Cardiac muscle cell (in vitro differentiated cells and primary cell): Measurements from ENCODE around the gene PACS1. TPM values are rescaled to one million over a fixed set of nuclear protein-coding genes. Genes with fewer than 3 reads are reported as not detected.
"Not testable (repeated sequence)": the region's sequence is repeated elsewhere in the genome, so short reads cannot be mapped to it uniquely, and the experiment has no call there.

Source experiments
- DNase-seq, 2 donors: peaks; one replicate each; pipeline versions ENCODE4 v3.0.0 to v3.0.0-alpha.2; 2010 to 2017; ENCODE audit warnings: low read depth in 1 of 2, low spot score in 1 of 2
- H3K27ac ChIP-seq: fragments of 200-600 bp; sonication (generic); 2 replicates; pipeline ENCODE4 v1.5.1; 2016
- H3K27me3 ChIP-seq: fragments of 200-600 bp; sonication (generic); 2 replicates; pipeline ENCODE4 v1.6.0; 2016; ENCODE audit warnings: control low read depth
- H3K36me3 ChIP-seq: fragments of 200-600 bp; sonication (generic); 2 replicates; pipeline ENCODE4 v1.5.1; 2016; ENCODE audit warnings: control low read depth
- H3K4me1 ChIP-seq: fragments of 200-600 bp; sonication (generic); 2 replicates; pipeline ENCODE4 v1.8.1; 2017; ENCODE audit warnings: low read depth, mild to moderate bottlenecking, mixed run types
- H3K4me3 ChIP-seq: fragments of 200-600 bp; sonication (generic); 2 replicates; pipeline ENCODE4 v1.5.1; 2016; ENCODE audit warnings: mild to moderate bottlenecking
- H3K9me3 ChIP-seq: fragments of 200-600 bp; sonication (generic); 2 replicates; pipeline ENCODE4 v1.5.1; 2017; ENCODE audit warnings: low read depth, mild to moderate bottlenecking, control low read depth
- CTCF ChIP-seq: IDR thresholded peaks from 2 replicates; pipeline ENCODE4 v1.5.1; 2012; ENCODE audit warnings: low read depth, mild to moderate bottlenecking, low read length
- polyA plus RNA-seq: library from polyadenylated mRNA; unstranded; fragments of >200 nt; fragmentation: Nextera tagmentation; extraction: Ambion mirVana; gene quantifications from 2 replicates; pipeline ENCODE4 v1.2.1, GENCODE V29; 2016
- total RNA-seq: library from RNA; depleted of rRNA; stranded (reverse); fragments of >200 nt; gene quantifications from 2 replicates; pipeline ENCODE4 v1.2.3, GENCODE V29; 2016

Gene PACS1
- total and polyA plus RNA-seq, 2 experiments from 2014 or later = 61.6 to 62.1 TPM

- peaks cover 23% of the 10 kb centered on the region for H3K4me1 ChIP-seq
- no peaks in the 10 kb centered on the region for H3K27me3 ChIP-seq
- no peaks in the 10 kb centered on the region for H3K9me3 ChIP-seq
- no peaks in the 10 kb centered on the region for H3K36me3 ChIP-seq
- no peak for TF ChIP-seq CTCF
- H3K27ac ChIP-seq = no peak overlapping the region
- no peak overlapping the region for H3K4me3 ChIP-seq
- no peak for DNase-seq
Measured at GRCh38 chr11:66087148-66087908, 17.3 kb downstream of the PACS1 start.

GRCh38 chr11:66089067-66089466 is 19.0 kb downstream of the PACS1 start:
- no peaks in the 10 kb centered on the region for H3K36me3 ChIP-seq

GRCh38 chr11:66090288-66090687 is 20.2 kb downstream of the PACS1 start:
- no peak for DNase-seq

More at GRCh38 chr11:66089067-66089466, 19.0 kb downstream of the PACS1 start:
- no peaks in the 10 kb centered on the region for H3K9me3 ChIP-seq
- H3K27me3 ChIP-seq = no peaks in the 10 kb centered on the region
- H3K4me3 ChIP-seq = no peak overlapping the region
- no peak overlapping the region for H3K27ac ChIP-seq
- H3K4me1 ChIP-seq = peaks cover 12% of the 10 kb centered on the region
- TF ChIP-seq CTCF = no peak
- DNase-seq = no peak

GRCh38 chr11:66092125-66092524 is 22.1 kb downstream of the PACS1 start:
- not testable (repeated sequence) for H3K4me3 ChIP-seq, H3K27ac ChIP-seq, H3K4me1 ChIP-seq, H3K27me3 ChIP-seq, H3K9me3 ChIP-seq, DNase-seq, H3K36me3 ChIP-seq

More at GRCh38 chr11:66090288-66090687, 20.2 kb downstream of the PACS1 start:
- H3K9me3 ChIP-seq = no peaks in the 10 kb centered on the region
- H3K27ac ChIP-seq = no peak overlapping the region
- H3K36me3 ChIP-seq = no peaks in the 10 kb centered on the region
- H3K4me3 ChIP-seq = no peak overlapping the region
- peaks cover 4% of the 10 kb centered on the region for H3K4me1 ChIP-seq
- no peaks in the 10 kb centered on the region for H3K27me3 ChIP-seq
- no peak for TF ChIP-seq CTCF

- not testable (repeated sequence) for H3K4me3 ChIP-seq, H3K27ac ChIP-seq, H3K9me3 ChIP-seq, DNase-seq, H3K36me3 ChIP-seq, H3K4me1 ChIP-seq, H3K27me3 ChIP-seq
Measured at GRCh38 chr11:66099746-66100145, 29.7 kb downstream of the PACS1 start.

GRCh38 chr11:66100272-66101065 is 30.4 kb downstream of the PACS1 start:
- H3K27me3 ChIP-seq = no peaks in the 10 kb centered on the region
- no peak overlapping the region for H3K27ac ChIP-seq
- no peak overlapping the region for H3K4me3 ChIP-seq
- DNase-seq = no peak
- H3K36me3 ChIP-seq = no peaks in the 10 kb centered on the region
- H3K4me1 ChIP-seq = no peaks in the 10 kb centered on the region
- H3K9me3 ChIP-seq = no peaks in the 10 kb centered on the region
- no peak for TF ChIP-seq CTCF
